ENCODE results near the gene PPP1R12A.

Gene PPP1R12A

GRCh38 chr12:79737875-79738718 is 196.8 kb downstream of the PPP1R12A start:
- peak; percentile 45 for TF ChIP-seq CTCF (IDR thresholded peaks at IDR 0.05; ENCODE audit: extremely low read depth, missing control alignments)
- DNase-seq (ENCODE audit: low spot score) = peak; percentile 57

GRCh38 chr12:79732638-79733037 is 202.3 kb downstream of the PPP1R12A start:
- no peak for DNase-seq (ENCODE audit: low spot score)
- TF ChIP-seq CTCF (IDR thresholded peaks at IDR 0.05; ENCODE audit: extremely low read depth, missing control alignments) = no peak

GRCh38 chr12:79725987-79726386 is 208.9 kb downstream of the PPP1R12A start:
- TF ChIP-seq CTCF (IDR thresholded peaks at IDR 0.05; ENCODE audit: extremely low read depth, missing control alignments) = no peak
- no peak for DNase-seq (ENCODE audit: low spot score)

Measured in GM20000 (cell line).